ENCODE measurements around the gene LRCH1. TPM values are rescaled to one million over a fixed set of nuclear protein-coding genes. Genes with fewer than 3 reads are reported as not detected.

LRCH1 gene
- total RNA-seq, 2 experiments from 2014 or later = 16.9 to 17.9 TPM

GRCh38 chr13:46773541-46773940 is 220.6 kb downstream of the LRCH1 start:
- H3K36me3 Mint-ChIP-seq = peaks cover 58% of the 10 kb centered on the region
- H3K4me1 Mint-ChIP-seq (ENCODE audit: low read depth) = no peaks in the 10 kb centered on the region
- no peak overlapping the region for H3K27ac Mint-ChIP-seq
- H3K4me3 Mint-ChIP-seq = no peak overlapping the region
- no peaks in the 10 kb centered on the region for H3K9me3 Mint-ChIP-seq
- H3K27me3 Mint-ChIP-seq = no peaks in the 10 kb centered on the region
- intact Hi-C loops (cut with micrococcal nuclease) = no loop called here
- ChIA-PET CTCF (interaction anchor here (0.7 kb wide), 1 partner anchor 17 kb away, joined by 3 read pairs; no protein-coding TSS in a partner anchor), POLR2A (no interaction called here)
- DNase-seq = no peak

GRCh38 chr13:46775385-46776107 is 222.6 kb downstream of the LRCH1 start:
- intact Hi-C loops (cut with micrococcal nuclease) = no loop called here
- Mint-ChIP-seq H3K9me3 (no peaks in the 10 kb centered on the region), H3K36me3 (peaks cover 57% of the 10 kb centered on the region), H3K4me3 (no peak overlapping the region), H3K4me1 (ENCODE audit: low read depth) (no peaks in the 10 kb centered on the region), H3K27ac (no peak overlapping the region), H3K27me3 (no peaks in the 10 kb centered on the region)
- ChIA-PET CTCF (interaction anchor here (1.0 kb wide), 1 partner anchor 224 kb away, joined by 4 read pairs; no protein-coding TSS in a partner anchor), POLR2A (no interaction called here)
- DNase-seq = no peak

DNA sequence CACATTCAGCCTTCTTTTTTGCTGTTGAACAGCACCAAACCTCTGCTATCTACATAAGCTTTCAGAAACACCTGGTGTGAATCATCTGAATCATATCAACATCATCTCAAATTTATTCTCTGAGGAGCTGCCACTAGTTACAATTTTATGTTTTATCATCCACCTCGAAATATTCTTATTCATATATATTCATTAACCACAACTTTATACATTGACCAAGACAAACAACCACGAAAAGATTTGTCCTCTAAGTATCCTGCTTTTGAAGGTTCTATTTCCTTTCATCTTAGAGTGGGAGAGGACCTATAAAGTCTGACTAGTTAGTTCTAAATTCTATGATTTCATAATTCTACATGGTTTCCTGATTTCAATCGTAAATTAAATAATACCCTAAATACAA is 225.1 kb downstream of the LRCH1 start:
- intact Hi-C loops (cut with micrococcal nuclease) = no loop called here
- no peaks in the 10 kb centered on the region for H3K27me3 Mint-ChIP-seq
- POLR2A ChIA-PET = no interaction called here
- H3K9me3 Mint-ChIP-seq = no peaks in the 10 kb centered on the region
- no peaks in the 10 kb centered on the region for H3K4me1 Mint-ChIP-seq (ENCODE audit: low read depth)
- CTCF ChIA-PET = interaction anchor here (1.4 kb wide), 1 partner anchor 227 kb away, joined by 6 read pairs; no protein-coding TSS in a partner anchor
- DNase-seq = no peak
- H3K27ac Mint-ChIP-seq = no peak overlapping the region
- peaks cover 54% of the 10 kb centered on the region for H3K36me3 Mint-ChIP-seq
- no peak overlapping the region for H3K4me3 Mint-ChIP-seq

DNA sequence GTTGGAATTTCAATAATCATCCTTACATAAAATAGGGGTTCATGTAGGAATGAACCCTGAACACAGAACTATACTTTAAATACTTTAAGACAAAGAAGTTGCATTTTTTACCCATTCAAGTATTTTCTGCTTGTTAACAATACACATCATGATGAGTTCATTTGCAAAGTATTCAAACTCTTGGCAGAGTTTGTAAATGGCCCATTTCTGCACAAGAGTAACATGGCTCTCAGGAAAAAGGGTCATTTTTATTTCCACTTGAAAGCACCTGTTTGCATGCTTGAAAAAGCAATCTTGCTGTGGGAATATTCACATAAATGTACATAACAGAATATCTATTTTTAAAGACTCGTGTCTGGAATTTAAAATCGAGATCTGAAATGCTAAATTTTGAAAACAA is 225.9 kb downstream of the LRCH1 start:
- no peaks in the 10 kb centered on the region for H3K9me3 Mint-ChIP-seq
- H3K27me3 Mint-ChIP-seq = no peaks in the 10 kb centered on the region
- no peak for DNase-seq
- intact Hi-C loops (cut with micrococcal nuclease) = no loop called here
- ChIA-PET CTCF (no interaction called here), POLR2A (no interaction called here)
- no peak overlapping the region for H3K4me3 Mint-ChIP-seq
- no peak overlapping the region for H3K27ac Mint-ChIP-seq
- no peaks in the 10 kb centered on the region for H3K4me1 Mint-ChIP-seq (ENCODE audit: low read depth)
- H3K36me3 Mint-ChIP-seq = peaks cover 47% of the 10 kb centered on the region

DNA sequence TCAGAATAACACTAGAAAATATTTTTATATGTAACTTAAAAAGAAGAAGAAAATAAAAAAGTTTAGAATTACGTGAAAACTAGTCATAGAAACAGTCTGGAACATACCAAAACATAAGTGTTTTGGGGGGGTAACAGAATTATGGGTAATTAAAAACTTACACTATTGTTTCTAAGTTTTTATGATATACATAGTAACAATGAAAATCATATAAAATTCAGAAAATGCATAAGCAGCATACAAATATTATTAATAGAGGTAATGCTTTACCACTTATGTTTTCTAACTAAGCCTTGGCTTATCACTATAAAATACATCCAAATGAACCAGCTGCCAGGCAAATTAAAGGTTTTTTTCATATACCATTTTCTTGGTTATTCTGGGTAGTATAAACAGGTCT is 229.1 kb downstream of the LRCH1 start:
- intact Hi-C loops (cut with micrococcal nuclease) = no loop called here
- H3K27me3 Mint-ChIP-seq = no peaks in the 10 kb centered on the region
- peaks cover 45% of the 10 kb centered on the region for H3K36me3 Mint-ChIP-seq
- no peak overlapping the region for H3K4me3 Mint-ChIP-seq
- H3K4me1 Mint-ChIP-seq (ENCODE audit: low read depth) = no peaks in the 10 kb centered on the region
- ChIA-PET CTCF (interaction anchor here (1.1 kb wide), 1 partner anchor 230 kb away, joined by 3 read pairs; no protein-coding TSS in a partner anchor), POLR2A (no interaction called here)
- no peak overlapping the region for H3K27ac Mint-ChIP-seq
- H3K9me3 Mint-ChIP-seq = no peaks in the 10 kb centered on the region
- DNase-seq = no peak

DNA sequence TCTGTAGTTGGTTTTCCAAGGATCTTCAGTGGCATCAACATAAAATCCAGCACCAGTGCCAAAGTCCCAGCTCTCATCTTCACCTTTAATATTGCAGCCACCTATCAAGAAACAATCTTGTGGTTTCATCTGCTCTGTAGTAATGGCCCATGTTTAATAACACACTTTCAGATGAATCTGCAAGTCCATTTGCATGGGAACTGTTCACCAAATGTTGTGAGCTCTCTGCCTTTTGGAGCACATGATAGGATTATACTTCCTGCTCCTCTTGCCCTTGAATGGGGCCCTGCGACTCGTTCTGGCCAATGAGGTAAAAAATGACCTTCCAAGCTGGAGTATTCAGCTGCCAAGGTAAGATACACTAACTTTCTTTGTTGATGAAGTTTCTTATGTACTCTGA is 229.7 kb downstream of the LRCH1 start:
- POLR2A ChIA-PET = no interaction called here
- no peaks in the 10 kb centered on the region for H3K27me3 Mint-ChIP-seq
- no peak overlapping the region for H3K4me3 Mint-ChIP-seq
- intact Hi-C loops (cut with micrococcal nuclease) = no loop called here
- no peaks in the 10 kb centered on the region for H3K9me3 Mint-ChIP-seq
- H3K4me1 Mint-ChIP-seq (ENCODE audit: low read depth) = no peaks in the 10 kb centered on the region
- H3K27ac Mint-ChIP-seq = no peak overlapping the region
- CTCF ChIA-PET = no interaction called here
- no peak for DNase-seq
- H3K36me3 Mint-ChIP-seq = peaks cover 46% of the 10 kb centered on the region

DNA sequence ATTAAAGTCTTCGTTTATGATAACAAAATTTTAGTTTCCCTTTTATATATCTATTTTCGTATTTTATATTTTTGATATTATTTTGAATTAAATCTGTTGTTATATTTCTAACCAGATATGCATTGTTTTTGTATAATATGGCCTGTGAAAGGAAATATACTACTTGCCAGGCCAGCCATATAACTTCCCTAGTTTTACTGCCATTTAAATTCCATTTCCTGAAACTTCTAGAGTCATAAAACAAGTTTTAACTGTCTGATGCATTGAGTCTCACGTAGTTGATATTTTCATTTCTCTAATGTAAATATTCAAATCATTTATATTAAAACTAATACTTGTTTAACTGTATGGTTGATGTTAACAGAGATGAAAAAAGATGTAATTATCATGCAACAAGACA is 230.5 kb downstream of the LRCH1 start:
- no peaks in the 10 kb centered on the region for H3K9me3 Mint-ChIP-seq
- no peak overlapping the region for H3K4me3 Mint-ChIP-seq
- H3K36me3 Mint-ChIP-seq = peaks cover 44% of the 10 kb centered on the region
- intact Hi-C loops (cut with micrococcal nuclease) = no loop called here
- no peaks in the 10 kb centered on the region for H3K27me3 Mint-ChIP-seq
- ChIA-PET CTCF (no interaction called here), POLR2A (no interaction called here)
- DNase-seq = no peak
- peaks cover 5% of the 10 kb centered on the region for H3K4me1 Mint-ChIP-seq (ENCODE audit: low read depth)
- H3K27ac Mint-ChIP-seq = no peak overlapping the region

GRCh38 chr13:46795321-46795720 is 242.4 kb downstream of the LRCH1 start:
- intact Hi-C loops (cut with micrococcal nuclease) = loop anchor here (10.0 kb wide), 1 partner anchor 1209 kb away; the partner anchor contains the start of gene SUCLA2
- no peak for DNase-seq
- no peak overlapping the region for H3K27ac Mint-ChIP-seq
- peaks cover 38% of the 10 kb centered on the region for H3K4me1 Mint-ChIP-seq (ENCODE audit: low read depth)
- H3K36me3 Mint-ChIP-seq = peaks cover 17% of the 10 kb centered on the region
- POLR2A ChIA-PET = no interaction called here
- H3K4me3 Mint-ChIP-seq = peak overlapping the region; percentile 95
- no peaks in the 10 kb centered on the region for H3K27me3 Mint-ChIP-seq
- CTCF ChIA-PET = interaction anchor here (1.0 kb wide), 1 partner anchor 244 kb away, joined by 4 read pairs; no protein-coding TSS in a partner anchor
- H3K9me3 Mint-ChIP-seq = no peaks in the 10 kb centered on the region

GRCh38 chr13:46796129-46796514 is 243.2 kb downstream of the LRCH1 start:
- Mint-ChIP-seq H3K27ac (peak overlapping the region; percentile 96), H3K27me3 (no peaks in the 10 kb centered on the region), H3K36me3 (peaks cover 10% of the 10 kb centered on the region), H3K9me3 (no peaks in the 10 kb centered on the region), H3K4me1 (ENCODE audit: low read depth) (peaks cover 38% of the 10 kb centered on the region), H3K4me3 (peak overlapping the region; percentile 95)
- no peak for DNase-seq
- intact Hi-C loops (cut with micrococcal nuclease) = loop anchor here (2.0 to 10.0 kb wide), 3 partner anchors 45 to 1209 kb away; partner anchors contain the start of gene SUCLA2
- CTCF ChIA-PET = no interaction called here
- POLR2A ChIA-PET = no interaction called here

GRCh38 chr13:46796515-46797474 is 243.8 kb downstream of the LRCH1 start, which contains the start of gene ESD:
Gene ESD, minus strand, starts transcription at chr13:46797161. Its CDS starts 5,748 bp downstream, at chr13:46791413.
- peaks cover 10% of the 10 kb centered on the region for H3K36me3 Mint-ChIP-seq
- POLR2A ChIA-PET = interaction anchor here (1.5 kb wide), 1 partner anchor 22 kb away, joined by 3 read pairs; no protein-coding TSS in a partner anchor
- intact Hi-C loops (cut with micrococcal nuclease) = loop anchor here (1.0 to 10.0 kb wide), 4 partner anchors 46 to 1208 kb away; partner anchors contain the start of gene SUCLA2
- CTCF ChIA-PET = interaction anchor here (1.6 kb wide), 1 partner anchor 245 kb away, joined by 5 read pairs; no protein-coding TSS in a partner anchor
- H3K4me3 Mint-ChIP-seq = peak within 1 kb of the TSS; percentile 95
- H3K4me1 Mint-ChIP-seq (ENCODE audit: low read depth) = peaks cover 38% of the 10 kb centered on the region
- H3K27me3 Mint-ChIP-seq = no peaks in the 10 kb centered on the region
- no peaks in the 10 kb centered on the region for H3K9me3 Mint-ChIP-seq
- peak; percentile 97 for DNase-seq
- H3K27ac Mint-ChIP-seq = peak within 1 kb of the TSS; percentile 96

DNA sequence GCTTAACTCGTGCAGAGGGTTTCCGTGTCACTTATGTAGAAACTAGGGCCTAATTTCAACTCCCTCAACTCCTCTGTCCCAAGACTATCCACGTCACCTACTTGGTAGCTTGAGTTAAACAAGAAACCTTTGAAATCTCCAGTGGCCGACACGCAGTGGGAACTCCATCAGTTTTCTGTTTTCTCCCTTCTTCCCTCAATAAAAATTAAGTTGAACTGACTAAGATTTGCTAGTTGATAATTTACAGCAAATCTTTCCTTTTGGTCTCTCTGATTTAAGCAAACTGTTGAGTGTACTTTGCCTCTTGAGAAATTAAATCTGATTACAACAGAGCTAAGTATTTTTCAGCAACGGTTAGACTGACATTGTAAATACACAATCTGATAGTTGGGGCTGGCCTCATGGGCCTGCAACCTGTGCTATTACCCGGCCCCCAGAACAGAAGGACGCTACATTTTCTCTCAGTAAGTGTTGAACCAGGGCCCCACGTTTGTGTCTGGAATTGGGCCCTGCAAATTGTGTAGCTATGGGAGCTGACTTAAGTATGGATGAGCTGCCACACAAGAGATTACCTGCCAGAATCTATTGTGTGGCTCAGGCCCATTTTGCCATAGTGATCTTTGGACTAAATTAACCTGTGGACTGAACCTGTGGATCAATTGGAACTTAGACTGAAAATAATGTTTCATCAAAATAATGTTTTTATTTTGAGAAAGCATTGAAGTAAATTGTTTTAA is 244.7 kb downstream of the LRCH1 start:
- POLR2A ChIA-PET = interaction anchor here (1.0 to 1.5 kb wide), 2 partner anchors 21 to 245 kb away, joined by 3 read pairs; no protein-coding TSS in a partner anchor
- intact Hi-C loops (cut with micrococcal nuclease) = loop anchor here (1.0 to 10.0 kb wide), 4 partner anchors 47 to 1207 kb away; partner anchors contain the start of gene SUCLA2
- H3K36me3 Mint-ChIP-seq = peaks cover 10% of the 10 kb centered on the region
- H3K4me3 Mint-ChIP-seq = peak overlapping the region; percentile 95
- peak overlapping the region; percentile 96 for H3K27ac Mint-ChIP-seq
- H3K4me1 Mint-ChIP-seq (ENCODE audit: low read depth) = peaks cover 38% of the 10 kb centered on the region
- H3K9me3 Mint-ChIP-seq = no peaks in the 10 kb centered on the region
- H3K27me3 Mint-ChIP-seq = no peaks in the 10 kb centered on the region
- DNase-seq = no peak
- CTCF ChIA-PET = interaction anchor here (1.6 kb wide), 1 partner anchor 246 kb away, joined by 5 read pairs; no protein-coding TSS in a partner anchor
